GM20000 (cell line): ENCODE data around the gene ATMIN.

Source experiments
- DNase-seq: peaks from one replicate; pipeline ENCODE4 v3.0.0; 2012; ENCODE audit warnings: low spot score
- TF ChIP-seq, protein P1 (sequence below): IDR thresholded peaks from 2 replicates; pipeline ENCODE4 v1.5.1; 2012; ENCODE audit warnings: mild to moderate bottlenecking, control low read depth; ENCODE audit errors: extremely low read depth, missing control alignments

The ATMIN gene

DNA sequence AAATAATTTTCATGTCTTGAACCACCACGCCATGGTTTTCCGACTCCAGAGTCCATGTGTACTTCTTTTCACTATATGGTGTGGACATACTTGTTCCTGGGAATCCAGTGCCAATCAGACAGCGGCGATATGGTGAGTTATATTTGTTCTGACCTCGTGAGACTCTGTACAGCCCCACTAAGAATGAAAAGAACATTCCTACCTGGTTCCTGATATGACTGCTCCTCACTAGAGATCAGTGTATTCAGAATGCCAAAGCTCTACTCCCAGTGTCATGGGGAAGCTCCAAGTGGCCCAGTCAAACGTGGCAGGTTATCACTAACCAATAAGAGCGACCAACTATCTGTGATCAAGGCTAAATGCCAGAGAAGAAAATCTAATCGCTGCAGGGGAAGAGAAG lies 35.3 kb downstream of the ATMIN start:
- TF ChIP-seq, protein P1, sequence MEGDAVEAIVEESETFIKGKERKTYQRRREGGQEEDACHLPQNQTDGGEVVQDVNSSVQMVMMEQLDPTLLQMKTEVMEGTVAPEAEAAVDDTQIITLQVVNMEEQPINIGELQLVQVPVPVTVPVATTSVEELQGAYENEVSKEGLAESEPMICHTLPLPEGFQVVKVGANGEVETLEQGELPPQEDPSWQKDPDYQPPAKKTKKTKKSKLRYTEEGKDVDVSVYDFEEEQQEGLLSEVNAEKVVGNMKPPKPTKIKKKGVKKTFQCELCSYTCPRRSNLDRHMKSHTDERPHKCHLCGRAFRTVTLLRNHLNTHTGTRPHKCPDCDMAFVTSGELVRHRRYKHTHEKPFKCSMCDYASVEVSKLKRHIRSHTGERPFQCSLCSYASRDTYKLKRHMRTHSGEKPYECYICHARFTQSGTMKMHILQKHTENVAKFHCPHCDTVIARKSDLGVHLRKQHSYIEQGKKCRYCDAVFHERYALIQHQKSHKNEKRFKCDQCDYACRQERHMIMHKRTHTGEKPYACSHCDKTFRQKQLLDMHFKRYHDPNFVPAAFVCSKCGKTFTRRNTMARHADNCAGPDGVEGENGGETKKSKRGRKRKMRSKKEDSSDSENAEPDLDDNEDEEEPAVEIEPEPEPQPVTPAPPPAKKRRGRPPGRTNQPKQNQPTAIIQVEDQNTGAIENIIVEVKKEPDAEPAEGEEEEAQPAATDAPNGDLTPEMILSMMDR = no peak
- no peak for DNase-seq

- no peak for DNase-seq
- TF ChIP-seq, protein P1 = no peak
Measured at GRCh38 chr16:81071805-81072204, 36.2 kb downstream of the ATMIN start.

GRCh38 chr16:81073560-81074330 lies 38.1 kb downstream of the ATMIN start:
- TF ChIP-seq, protein P1 = no peak
- no peak for DNase-seq

GRCh38 chr16:81076566-81077075 lies 41.0 kb downstream of the ATMIN start:
- TF ChIP-seq, protein P1 = no peak
- peak; percentile 87 for DNase-seq

- TF ChIP-seq, protein P1 = no peak
Measured at GRCh38 chr16:81077076-81077940, 41.7 kb downstream of the ATMIN start, which contains the start of gene C16orf46. TSS of gene C16orf46 (minus strand) at chr16:81077238. CDS start at chr16:81063955, 13,283 bp downstream.

GRCh38 chr16:81080233-81080632 lies 44.6 kb downstream of the ATMIN start:
- no peak for DNase-seq
- TF ChIP-seq, protein P1 = no peak

More at GRCh38 chr16:81077076-81077940, 41.7 kb downstream of the ATMIN start, which contains the start of gene C16orf46:
- peak; percentile 92 for DNase-seq
